ENCODE data around the gene TTLL7. TPM values are rescaled to one million over a fixed set of nuclear protein-coding genes. Genes with fewer than 3 reads are reported as not detected.

Gene TTLL7
- total RNA-seq, 1 experiment from 2014 or later, result 6.6 TPM

- Histone ChIP-seq H2AFZ (ENCODE audit: low read length) (no peak overlapping the region), H3K23ac (ENCODE audit: insufficient read length, low read depth, low read length) (no peak overlapping the region), H3K56ac (ENCODE audit: insufficient read length, low read depth, low read length) (no peak overlapping the region), H3K9ac (ENCODE audit: extremely low read depth, insufficient read length, low read length) (no peak overlapping the region), H3K18ac (ENCODE audit: insufficient read length, low read depth, low read length) (no peak overlapping the region), H3K4ac (ENCODE audit: low read depth, low read length) (no peak overlapping the region), H3K9me3 (ENCODE audit: control insufficient read depth, low read depth, low read length) (no peaks in the 10 kb centered on the region), H3K4me2 (ENCODE audit: insufficient read depth, insufficient read length, low read length) (no peak overlapping the region), H3K27ac (ENCODE audit: insufficient read length, low read depth, low read length) (no peak overlapping the region), H4K5ac (ENCODE audit: insufficient read length, low read depth, low read length) (no peak overlapping the region), H3T11ph (ENCODE audit: low read length) (no peak overlapping the region), H3K4me1 (ENCODE audit: insufficient read depth, low read length) (no peaks in the 10 kb centered on the region), H2AK5ac (ENCODE audit: insufficient read length, low read length) (no peak overlapping the region), H3K79me1 (ENCODE audit: insufficient read depth, low read depth, low read length, poor library complexity, severe bottlenecking) (no peaks in the 10 kb centered on the region), H2BK5ac (ENCODE audit: insufficient read length, low read length) (no peak overlapping the region), H2BK15ac (ENCODE audit: low read depth, low read length) (no peak overlapping the region), H2BK20ac (ENCODE audit: low read depth, low read length, poor library complexity, severe bottlenecking) (no peak overlapping the region), H4K91ac (ENCODE audit: insufficient read length, low read depth, low read length) (no peak overlapping the region), H3K79me2 (ENCODE audit: insufficient read depth, low read length) (no peaks in the 10 kb centered on the region), H2BK120ac (ENCODE audit: low read depth, low read length, poor library complexity, severe bottlenecking) (no peak overlapping the region), H4K20me1 (ENCODE audit: control insufficient read depth, insufficient read depth, insufficient read length) (no peaks in the 10 kb centered on the region), H3K23me2 (ENCODE audit: insufficient read length, low read depth, low read length, poor library complexity, severe bottlenecking) (no peaks in the 10 kb centered on the region), H3K14ac (ENCODE audit: insufficient read depth, low read length) (no peak overlapping the region), H2BK12ac (ENCODE audit: insufficient read length, low read depth, low read length) (no peak overlapping the region), H3K27me3 (ENCODE audit: insufficient read depth, low read length) (peaks cover 12% of the 10 kb centered on the region; the same call in 1 of the 2 replicates), H4K8ac (replicated peaks; ENCODE audit: insufficient read length, low read depth, low read length) (no peak overlapping the region)
- DNase-seq, result no peak
- Mint-ChIP-seq H3K36me3 (ENCODE audit: insufficient read depth in 1 of 3, low read depth in 3 of 3) (no peaks in the 10 kb centered on the region), H3K9me3 (no peaks in the 10 kb centered on the region), H3K27ac (no peak overlapping the region), H3K4me1 (peaks cover 10% of the 10 kb centered on the region in 2 experiments), H3K27me3 (ENCODE audit: low read depth) (peaks cover 71% of the 10 kb centered on the region), H3K4me3 (no peak overlapping the region)
- no CpG with 5 or more reads among the region's 2 CpGs for WGBS (ENCODE audit: extremely low coverage, insufficient read length, low lambda C conversion rate)
- TF ChIP-seq CTCF (conservative IDR thresholded peaks at IDR 0.05), result no peak
Measured at GRCh38 chr1:83996191-83996590, 2.7 kb downstream of the TTLL7 start.
